Activated T-helper 9 cell treated with anti-CD3 and anti-CD28 coated beads, Interleukin-2, amount 50 U/mL, for 16 hours (primary cell): ENCODE data around the gene EFCAB3.
"Not testable (repeated sequence)": the region's sequence is repeated elsewhere in the genome, so short reads cannot be mapped to it uniquely, and the experiment has no call there.

Source experiments
- DNase-seq: peaks from one replicate; pipeline ENCODE4 v3.0.0-alpha.2; 2020; ENCODE audit warnings: low read depth

Gene EFCAB3

DNA sequence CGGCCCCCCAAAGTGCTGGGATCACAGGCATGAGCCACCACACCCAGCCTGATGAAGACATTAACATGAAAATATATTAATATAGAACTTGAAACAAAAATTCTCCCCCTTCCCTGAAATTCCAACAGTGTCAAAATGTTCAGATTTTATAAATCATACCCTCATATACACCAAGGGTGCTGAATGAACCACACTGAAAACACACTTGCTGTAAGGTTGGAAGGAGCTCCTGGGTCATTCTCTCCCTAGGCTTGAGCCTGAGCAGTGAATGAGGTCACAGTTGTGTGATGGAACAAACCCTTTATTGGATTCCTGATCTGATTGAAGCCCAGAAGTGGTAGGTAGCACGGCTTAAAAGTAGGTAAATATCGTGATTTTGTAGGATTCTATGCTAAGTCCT lies at the start of gene EFCAB3:
Gene EFCAB3, plus strand, starts transcription at position 301 of the 400 bp plus-strand sequence. CDS start 2,427 bp downstream, outside the sequence.
- no peak for DNase-seq

DNA sequence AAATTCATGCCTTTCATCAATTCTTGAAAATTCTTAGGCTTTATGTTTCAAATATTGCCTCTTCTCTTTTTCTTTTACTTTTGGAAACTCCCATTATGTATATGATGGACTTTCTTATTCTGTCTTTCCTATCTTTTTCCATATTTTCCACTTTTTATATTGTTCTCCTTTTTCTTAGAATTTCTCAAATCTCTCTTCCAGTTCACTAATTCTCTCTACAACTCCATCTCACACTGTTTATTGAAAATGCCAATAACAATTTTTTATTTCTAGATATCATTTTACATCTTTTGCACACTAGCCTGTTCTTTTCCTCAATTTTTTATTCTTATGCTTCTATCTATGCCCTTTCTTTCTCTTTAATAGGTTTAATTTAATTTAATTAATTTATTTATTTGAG lies 43.8 kb upstream of the EFCAB3 start:
- DNase-seq = no peak

DNA sequence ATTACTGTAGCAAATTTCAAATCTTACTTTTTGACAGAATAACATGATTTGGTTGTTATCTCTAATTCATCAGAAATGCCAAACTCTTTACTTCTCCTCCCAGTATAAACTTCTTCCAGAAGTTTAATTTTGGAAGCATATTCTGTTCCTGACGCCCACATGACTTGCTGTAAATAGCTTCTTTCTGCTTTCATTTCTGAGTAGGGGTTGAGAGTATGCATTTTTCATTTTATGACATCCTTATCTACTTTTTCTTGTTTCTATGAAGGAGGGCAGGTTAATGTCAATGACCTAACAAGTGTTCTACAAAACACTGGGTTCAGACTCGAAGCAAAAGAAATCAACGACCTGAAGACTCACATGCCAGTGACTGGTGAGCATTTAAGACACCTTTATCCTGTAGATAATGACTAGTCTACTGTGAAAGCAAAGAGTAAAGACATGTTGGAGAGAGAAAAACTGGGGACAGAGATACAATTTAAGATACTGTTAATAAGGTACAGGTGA lies 36.5 kb upstream of the EFCAB3 start:
- no peak for DNase-seq

DNA sequence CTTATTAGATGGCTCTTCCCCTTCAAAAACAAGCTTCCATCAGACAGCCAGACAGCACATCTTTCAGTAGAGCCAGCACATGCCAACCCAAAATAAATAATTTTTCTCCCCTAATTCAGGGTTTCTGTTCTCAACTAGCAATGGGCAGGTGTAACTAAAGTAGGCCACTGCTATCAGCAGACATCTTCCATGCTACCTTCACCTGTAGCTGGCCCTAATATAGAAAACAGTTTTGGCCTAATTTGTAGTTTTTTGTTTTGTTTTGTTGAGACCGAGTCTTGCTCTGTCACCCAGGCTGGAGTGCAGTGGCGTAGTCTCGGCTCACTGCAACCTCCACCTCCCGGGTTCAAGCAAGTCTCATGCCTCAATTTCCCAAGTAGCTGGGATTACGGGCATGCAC lies 29.2 kb upstream of the EFCAB3 start:
- no peak for DNase-seq

DNA sequence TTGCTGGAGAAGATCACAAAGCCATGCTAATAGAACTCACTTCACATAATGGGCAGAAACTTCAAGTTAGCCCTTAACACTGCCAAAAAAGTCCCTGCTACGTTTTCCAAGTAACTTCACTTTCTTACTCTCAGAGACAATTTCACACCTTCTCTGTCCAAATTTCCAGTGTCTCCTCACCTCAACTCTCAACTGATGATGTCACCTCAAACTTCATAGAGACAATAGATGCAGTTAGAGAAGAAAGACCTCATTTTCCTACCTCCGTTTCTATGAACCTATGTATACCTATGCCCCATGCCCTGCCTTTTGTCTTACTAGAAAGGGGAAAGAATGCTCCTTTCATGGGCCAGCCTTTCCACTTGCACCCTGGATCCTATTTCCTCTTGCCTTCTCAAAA lies 14.2 kb upstream of the EFCAB3 start:
- DNase-seq = no peak

DNA sequence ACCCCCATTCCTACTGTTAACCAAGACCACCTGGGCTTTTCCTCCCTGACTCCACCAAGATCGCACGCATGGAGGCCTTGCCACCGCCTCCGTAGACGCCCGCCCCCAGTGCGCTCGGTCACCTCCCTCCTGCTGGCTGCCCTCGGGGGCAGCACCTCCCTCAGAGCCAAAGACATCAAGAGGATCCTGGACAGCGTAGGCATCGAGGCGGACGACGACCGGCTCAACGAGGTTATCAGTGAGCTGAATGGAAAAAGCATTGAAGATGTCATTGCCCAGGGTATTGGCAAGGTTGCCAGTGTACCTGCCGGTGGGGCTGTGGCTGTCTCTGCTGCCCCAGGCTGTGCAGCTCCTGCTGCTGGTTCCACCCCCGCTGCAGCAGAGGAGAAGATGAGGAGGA lies 1.2 kb downstream of the EFCAB3 start:
- no peak for DNase-seq

DNA sequence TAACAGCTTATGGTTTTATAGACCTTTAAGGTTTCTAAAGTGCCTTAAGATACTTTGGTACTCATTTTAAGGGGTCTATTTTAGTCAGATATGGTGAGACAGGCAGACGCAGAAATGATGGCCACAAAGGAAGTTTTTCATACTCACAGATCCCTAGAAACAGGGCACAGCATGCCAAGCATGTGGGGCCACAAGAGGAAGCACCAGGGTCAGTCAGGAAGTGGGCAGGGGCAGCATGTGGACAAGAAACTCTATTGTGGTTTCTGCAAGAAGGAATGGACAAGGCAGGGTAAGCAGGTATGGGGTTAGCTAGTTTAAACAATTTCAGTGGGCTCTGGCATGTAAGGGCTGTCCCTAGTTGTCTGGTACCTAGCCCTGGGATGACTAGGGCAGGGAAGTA lies 8.5 kb downstream of the EFCAB3 start:
- DNase-seq = no peak

DNA sequence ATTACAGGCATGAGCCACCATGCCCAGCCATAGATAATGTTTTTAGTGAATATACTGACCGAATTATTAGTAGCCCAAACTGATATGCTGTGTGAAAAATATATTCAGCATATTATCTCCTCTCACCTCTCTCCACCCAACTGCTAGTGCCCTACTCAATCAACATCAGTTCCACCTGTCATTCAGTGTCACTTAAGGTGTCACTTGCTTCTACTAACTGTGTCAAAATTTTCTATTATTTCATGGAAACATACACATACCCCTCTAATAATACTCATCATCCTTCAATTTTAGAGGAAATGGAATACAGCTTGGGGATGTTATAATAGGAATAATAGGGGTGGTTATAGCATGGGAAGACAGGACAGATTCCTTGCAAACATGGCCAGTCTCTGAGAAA lies 12.6 kb downstream of the EFCAB3 start:
- DNase-seq = no peak

DNA sequence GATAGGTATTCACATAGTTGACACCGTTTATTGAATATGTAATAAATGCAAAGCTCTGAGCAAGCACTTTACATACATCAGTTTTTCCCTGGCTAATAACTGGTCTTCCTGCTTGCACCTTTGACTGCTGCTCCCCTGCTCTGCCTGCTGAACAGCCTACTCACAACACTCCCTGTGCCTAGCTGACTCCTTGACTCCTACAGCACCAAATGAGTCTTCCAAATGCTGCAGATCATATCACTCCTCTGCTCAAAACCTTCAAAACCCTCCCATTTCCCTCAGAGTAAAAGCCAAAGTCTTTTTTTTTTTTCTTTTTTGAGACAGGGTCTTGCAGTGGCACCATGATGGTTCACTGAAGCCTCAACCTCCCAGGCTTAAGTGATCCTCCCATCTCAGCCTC lies 18.5 kb downstream of the EFCAB3 start:
- DNase-seq = no peak

DNA sequence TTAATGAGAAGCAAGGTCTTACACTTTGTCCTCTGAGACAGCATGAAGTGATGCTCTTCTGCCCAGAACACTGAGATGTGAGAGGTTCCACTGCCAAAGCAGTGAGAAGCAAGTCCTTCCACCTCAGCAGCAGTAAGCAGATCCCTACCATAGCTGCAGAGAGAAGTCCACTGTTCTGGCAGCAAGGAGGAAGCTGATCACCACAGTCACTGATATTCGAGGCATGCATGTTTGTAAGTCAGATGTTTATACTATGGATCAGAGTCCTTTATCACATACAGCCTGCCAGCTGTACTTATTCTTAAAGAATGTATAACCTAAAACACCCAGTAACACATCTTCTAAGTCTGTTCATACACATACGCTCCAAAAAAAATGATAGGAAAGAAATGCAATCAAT lies 25.1 kb downstream of the EFCAB3 start:
- no peak for DNase-seq

DNA sequence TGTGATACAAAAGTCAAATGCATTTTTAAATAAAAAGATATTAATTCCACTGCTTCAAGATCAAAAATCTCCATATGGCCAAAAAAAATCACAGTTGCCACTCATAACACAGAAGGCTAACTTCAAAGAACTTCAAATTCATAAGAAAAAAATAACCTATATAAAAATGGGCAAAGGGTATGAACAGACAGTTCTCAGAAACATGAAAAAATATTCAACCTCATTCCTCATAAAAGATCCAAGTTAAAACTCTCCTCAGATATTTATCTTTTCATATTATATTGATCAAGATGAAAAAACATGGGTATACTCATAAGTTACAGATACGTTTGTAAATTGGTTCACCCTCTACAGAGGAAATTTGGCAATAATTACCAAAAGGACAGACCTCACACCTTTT lies 32.7 kb downstream of the EFCAB3 start:
- not testable (repeated sequence) for DNase-seq

DNA sequence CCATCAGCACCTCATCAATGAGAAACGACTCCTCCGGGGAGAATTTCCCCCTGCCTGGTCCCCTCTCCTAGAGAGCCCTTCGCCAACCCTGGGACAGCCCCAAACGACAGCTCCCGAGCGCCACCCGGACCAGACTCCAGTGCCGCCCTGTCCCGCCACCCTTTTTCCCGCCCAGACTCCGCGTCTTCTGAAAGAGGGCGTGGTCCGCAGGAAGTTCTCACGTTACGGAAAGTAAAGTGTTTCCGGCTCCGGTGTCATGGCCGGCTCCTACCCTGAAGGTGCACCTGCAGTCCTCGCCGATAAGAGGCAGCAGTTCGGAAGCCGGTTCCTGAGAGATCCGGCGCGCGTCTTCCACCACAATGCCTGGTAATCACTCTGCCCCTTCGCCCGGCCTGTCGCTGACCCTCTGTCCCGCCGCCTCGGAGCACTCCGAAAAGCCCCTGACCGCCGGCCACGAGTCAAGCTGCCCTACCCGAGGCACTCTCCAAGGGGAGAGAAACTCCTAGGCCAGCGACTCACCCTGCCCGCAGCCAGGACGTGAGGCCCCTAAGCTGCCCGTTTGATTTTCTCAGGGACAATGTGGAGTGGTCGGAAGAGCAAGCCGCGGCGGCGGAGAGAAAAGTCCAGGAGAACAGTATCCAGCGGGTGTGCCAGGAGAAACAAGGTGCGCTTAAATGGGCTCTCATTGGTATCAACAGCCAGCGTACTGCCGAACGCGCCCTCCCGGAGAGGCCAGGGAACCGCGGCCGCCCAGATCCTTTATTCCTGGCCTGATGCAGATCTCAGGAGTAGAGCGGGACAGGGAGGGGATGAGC lies 43.5 kb downstream of the EFCAB3 start, which contains the start of gene METTL2A:
Gene METTL2A, plus strand, starts transcription at position 251 of the 815 bp plus-strand sequence. Its CDS starts 6 bp downstream, at position 257.
- DNase-seq = peak; percentile 78

DNA sequence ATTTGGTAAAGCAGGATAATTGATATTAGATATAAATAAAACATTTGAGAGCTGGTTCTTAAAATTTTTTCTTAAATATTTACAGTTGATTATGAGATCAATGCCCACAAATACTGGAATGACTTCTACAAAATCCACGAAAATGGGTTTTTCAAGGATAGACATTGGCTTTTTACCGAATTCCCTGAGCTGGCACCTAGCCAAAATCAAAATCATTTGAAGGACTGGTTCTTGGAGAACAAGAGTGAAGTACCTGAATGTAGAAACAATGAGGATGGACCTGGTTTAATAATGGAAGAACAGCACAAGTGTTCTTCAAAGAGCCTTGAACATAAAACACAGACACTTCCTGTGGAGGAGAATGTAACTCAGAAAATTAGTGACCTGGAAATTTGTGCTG lies 45.9 kb downstream of the EFCAB3 start:
- DNase-seq = not testable (repeated sequence)

DNA sequence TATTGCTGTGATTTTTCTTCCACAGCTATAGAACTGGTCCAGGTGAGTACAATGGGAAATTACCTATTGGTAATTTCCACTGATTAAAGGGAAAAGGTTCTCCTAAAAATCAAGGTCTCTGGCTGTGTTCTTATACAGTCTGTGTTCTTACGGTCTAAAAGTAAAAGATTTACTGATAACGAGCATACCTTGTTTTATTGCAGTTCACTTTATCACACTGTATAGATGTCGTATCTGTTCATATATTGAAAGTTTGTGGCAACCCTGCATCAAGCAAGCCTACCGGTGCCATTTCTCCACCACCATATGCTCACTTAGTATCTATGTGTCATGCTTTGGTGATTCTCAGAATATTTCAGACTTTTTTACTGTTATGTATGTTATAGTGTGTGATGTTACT lies 54.9 kb downstream of the EFCAB3 start:
- not testable (repeated sequence) for DNase-seq

DNA sequence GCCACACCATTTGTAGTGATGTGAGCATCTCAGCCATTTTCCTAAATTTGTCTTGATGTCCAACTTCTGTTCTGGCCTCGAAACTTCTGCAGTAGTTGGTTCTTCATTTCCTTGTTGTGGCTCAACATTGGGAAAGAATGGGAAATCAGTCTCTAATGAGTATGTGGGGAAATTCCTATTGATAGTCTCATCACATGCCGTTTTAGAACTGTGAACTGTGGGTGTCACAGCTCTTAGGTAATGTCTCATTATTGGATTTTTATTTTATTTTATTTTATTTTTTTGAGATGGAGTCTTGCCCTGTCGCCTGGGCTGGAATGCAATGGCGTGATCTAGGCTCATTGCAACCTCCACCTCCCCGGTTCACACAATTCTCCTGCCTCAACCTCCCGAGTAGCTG lies 60.8 kb downstream of the EFCAB3 start:
- DNase-seq = not testable (repeated sequence)

DNA sequence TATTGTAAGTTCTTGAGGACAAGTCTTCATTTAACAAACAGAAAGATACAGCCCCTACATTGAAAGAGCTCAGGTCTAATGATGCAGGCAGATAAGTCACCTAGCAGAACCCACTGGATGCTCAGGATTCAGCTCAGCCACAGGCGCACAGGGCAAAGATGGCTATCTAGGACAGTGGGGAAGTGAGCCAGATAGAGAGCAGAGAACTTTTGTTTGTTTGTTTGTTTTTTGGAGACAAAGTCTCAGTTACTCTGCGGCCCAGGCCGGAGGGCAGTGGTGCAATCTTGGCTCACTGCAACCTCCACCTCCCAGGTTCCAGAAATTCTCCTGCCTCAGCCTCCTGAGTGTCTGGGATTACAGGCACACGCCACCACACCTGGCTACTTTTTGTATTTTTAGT lies 63.7 kb downstream of the EFCAB3 start:
- no peak for DNase-seq

DNA sequence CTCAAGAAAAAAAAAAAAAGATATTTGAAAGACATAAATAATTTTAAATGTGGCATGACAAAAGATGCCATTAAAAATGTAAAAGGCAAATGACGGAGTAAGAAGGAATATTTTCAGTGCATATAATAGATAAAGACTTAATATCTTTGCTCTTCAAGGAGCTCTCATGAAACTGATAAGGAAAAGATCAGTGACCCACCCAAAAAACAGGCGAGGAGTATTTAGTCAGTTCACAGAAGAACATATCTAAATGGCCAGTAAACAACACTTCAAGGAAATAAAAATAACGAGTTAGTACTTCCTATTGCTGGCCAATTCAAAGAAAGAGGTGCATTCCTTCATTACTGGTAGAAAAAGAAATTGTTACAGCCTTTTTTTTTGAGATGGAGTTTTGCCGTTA lies 65.4 kb downstream of the EFCAB3 start:
- DNase-seq = not testable (repeated sequence)

DNA sequence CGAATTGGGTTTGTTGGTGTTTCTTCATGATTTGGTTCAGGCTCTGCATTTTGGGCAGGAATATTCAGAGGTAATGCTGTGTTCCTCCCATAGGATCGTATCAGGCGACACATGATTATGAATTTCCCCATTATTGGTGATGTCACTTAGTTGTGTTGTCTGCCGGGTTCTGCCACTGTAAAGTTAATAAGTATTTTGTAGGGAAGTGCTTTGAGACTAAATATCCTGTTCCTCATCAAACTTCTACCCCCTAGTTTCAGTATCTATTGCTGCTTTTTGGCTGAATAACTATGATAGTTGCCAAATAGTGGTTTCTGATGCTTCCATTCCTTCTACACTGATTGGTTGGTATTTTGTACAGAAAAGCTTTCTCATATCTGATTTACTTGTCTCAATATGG lies 71.8 kb downstream of the EFCAB3 start:
- not testable (repeated sequence) for DNase-seq

DNA sequence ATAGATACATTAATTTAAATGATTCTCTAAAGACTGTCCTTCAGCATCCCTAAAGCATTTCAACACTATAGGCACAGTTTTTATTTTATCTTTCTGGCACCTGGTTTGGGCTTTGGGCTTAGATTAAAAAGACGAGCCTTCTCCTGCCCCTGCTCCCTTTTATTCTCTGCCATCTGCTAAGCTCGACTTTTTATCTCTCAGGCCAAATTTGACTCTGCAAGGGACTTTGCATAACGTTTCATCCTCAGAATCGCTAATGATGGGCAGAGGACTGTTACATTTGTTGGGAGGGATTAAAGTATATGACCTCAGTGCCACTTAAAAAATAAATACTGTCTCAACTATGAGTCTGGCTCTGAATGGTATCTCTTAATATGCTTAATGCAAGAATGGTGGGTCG lies 72.7 kb downstream of the EFCAB3 start:
- not testable (repeated sequence) for DNase-seq

DNA sequence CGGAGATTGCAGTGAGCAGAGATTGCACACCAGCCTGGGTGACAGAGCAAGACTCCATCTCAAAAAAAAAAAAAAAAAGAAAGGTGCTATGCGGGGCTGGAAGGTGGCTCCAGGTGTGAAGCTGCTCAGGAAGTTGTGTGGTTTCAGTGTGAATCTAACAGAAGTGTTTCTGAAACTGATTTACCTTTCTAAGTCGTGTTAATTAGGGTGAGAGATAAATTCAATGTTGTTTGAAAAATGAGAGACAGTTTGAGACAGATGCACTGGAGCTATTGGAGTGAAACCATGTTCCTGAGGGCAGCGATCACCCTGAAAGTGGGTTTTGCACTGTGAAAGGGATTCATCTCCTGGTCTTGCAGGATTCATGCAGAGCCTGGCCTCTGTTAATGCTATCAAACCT lies 73.3 kb downstream of the EFCAB3 start:
- not testable (repeated sequence) for DNase-seq

DNA sequence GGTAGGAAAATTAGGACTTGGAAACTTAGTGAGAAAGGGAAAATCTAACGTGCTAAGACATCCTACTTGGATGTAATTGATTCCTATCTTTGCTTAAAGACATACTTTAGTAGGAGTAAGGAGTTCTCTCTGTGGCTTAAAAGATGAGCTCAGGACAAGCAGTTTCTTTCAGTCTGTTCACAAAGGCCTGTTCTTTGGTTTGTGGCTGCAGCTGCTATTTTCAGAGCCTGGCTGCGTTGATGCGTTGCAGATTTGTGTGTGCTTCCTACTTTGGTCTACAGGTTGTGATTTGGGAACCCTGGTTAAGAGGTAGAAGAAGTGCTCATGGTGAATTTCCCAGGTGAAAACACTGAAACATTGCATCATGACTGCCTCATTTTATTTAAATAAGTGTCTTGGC lies 73.8 kb downstream of the EFCAB3 start:
- DNase-seq = not testable (repeated sequence)

DNA sequence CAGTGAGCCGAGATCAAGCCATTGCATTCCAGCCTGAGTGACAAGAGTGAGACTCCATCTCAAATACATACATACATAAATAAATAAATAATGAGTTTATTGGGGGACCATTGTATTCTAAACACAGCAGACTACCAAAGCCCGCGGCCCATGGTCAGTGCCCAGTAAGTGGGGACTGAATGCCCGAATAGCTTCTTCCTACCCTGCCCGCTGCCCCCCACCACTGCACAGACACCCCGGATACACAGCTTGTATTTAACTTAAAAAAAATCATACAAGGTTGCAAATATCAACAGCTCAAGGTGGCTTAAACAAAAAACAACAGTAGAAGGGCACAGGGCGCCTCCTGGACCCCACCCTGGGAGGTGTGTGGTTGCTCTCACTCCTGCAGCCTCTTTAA lies 75.7 kb downstream of the EFCAB3 start:
- no peak for DNase-seq

DNA sequence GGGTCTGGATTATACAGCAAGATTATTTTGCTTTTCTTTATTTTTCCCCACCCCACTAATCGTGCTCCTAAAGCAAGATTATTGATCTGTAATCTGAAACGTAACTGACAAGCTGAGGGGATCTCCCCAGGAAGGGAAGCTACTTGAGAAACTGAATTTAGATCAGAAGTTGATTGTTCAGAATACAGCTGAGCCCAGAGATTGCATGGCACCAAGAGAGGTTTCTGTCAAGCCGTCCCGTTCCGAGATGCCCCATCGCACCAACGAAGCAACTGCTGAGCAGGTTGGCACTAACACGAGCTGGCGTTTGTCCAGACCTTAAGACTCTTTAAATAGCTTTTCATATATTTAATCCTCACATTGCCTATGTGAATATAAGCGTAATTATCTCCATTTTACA lies 78.1 kb downstream of the EFCAB3 start:
- not testable (repeated sequence) for DNase-seq

DNA sequence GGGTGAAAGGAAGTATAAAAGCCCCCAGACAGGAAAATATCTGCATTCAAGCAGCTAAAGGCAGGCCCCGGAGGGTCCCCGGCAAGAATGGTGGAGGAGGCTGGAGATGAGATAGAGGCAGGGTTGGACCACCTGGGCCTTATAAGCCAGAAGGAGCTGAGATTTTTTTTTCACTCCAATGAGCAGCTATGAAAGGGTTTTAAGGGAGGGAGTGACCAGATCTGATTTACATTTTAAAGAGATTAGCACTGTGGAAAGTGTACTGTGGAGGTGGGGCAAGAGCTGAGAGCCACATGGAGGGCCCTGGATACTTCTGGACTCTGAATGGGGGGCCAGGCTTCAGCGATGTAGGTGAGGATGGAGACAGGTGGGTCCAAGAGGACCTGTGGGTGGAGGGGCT lies 84.1 kb downstream of the EFCAB3 start:
- DNase-seq = not testable (repeated sequence)
